Mesodermal cell (in vitro differentiated cells): ENCODE measurements around the gene MOB3A.

Experiments used
- H3K27ac ChIP-seq: 2 replicates; pipeline ENCODE4 v1.7.0; 2013; ENCODE audit warnings: mild to moderate bottlenecking, low read depth, low read length, moderate library complexity; ENCODE audit not compliant: severe bottlenecking
- H3K36me3 ChIP-seq: 2 replicates; pipeline ENCODE4 v1.7.1; 2013; ENCODE audit warnings: mild to moderate bottlenecking, low read length, moderate library complexity; ENCODE audit not compliant: control insufficient read depth, insufficient read depth
- H3K4me1 ChIP-seq: one replicate; pipeline ENCODE4 v1.7.1; 2013; ENCODE audit warnings: mild to moderate bottlenecking, low read length; ENCODE audit not compliant: insufficient read depth, control insufficient read depth, poor library complexity, severe bottlenecking
- H3K4me3 ChIP-seq: 2 replicates; pipeline ENCODE4 v1.7.0; 2013; ENCODE audit warnings: low read length, control low read depth, mild to moderate bottlenecking; ENCODE audit not compliant: insufficient read depth, poor library complexity, severe bottlenecking; ENCODE audit errors: extremely low read depth
- H3K9me3 ChIP-seq: 2 replicates; pipeline ENCODE4 v1.7.1; 2013; ENCODE audit warnings: mild to moderate bottlenecking, low read length, moderate library complexity; ENCODE audit not compliant: control insufficient read depth
- WGBS, 2 experiments: methylation state at CpG; one replicate each; pipeline ENCODE4 v1.1.5; 2013; ENCODE audit warnings: missing lambda C conversion rate in 2 of 2; ENCODE audit not compliant: insufficient coverage in 2 of 2; 5-methylcytosine and 5-hydroxymethylcytosine counted together

MOB3A gene

DNA sequence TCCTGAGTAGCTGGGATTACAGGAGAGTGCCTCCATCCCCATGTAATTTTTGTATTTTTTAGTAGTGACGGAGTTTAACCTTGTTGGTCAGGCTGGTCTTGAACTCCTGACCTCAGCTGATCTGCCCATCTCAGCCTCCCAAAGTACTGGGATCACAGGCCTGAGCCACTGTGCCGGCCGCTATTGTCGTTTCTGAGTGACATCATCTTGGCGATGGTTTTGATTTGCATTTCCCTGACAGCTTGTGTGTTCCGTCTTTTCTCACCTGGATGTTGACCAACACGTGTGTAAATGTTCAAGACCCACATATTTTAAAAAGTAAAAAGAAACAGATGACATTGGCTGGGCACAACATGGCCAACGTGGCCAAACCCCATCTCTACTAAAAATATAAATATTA, 32.3 kb downstream of the MOB3A start:
- Histone ChIP-seq H3K4me3 (no peak overlapping the region), H3K9me3 (no peaks in the 10 kb centered on the region), H3K36me3 (no peaks in the 10 kb centered on the region), H3K4me1 (peaks cover 25% of the 10 kb centered on the region), H3K27ac (no peak overlapping the region)
- 95 to 97% methylated on average over 6 of the region's 8 CpGs for WGBS, 2 experiments

DNA sequence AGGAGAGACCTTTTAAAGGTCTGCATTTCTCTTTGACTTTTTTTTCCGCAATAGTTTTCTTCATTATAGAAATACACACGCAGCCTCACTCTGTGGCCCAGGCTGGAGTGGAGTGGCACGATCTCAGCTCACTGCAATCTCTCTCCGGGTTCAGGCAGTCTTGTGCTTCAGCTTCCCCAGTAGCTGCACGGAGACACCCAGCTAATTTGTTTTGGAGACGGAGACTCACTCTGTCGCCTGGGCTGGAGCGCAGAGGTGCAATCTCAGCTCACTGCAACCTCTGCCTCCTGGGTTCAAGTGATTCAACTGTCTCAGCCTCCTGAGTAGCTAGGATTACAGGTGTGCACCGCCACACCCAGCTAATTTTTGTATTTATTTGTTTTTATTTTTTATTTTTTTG, 33.4 kb downstream of the MOB3A start:
- H3K36me3 ChIP-seq: no peaks in the 10 kb centered on the region
- 90 to 93% methylated on average over 8 of the region's 9 CpGs for whole genome bisulfite sequencing, 2 experiments
- H3K4me1 ChIP-seq: peaks cover 36% of the 10 kb centered on the region
- no peaks in the 10 kb centered on the region for H3K9me3 ChIP-seq
- H3K27ac ChIP-seq: no peak overlapping the region
- H3K4me3 ChIP-seq: no peak overlapping the region

DNA sequence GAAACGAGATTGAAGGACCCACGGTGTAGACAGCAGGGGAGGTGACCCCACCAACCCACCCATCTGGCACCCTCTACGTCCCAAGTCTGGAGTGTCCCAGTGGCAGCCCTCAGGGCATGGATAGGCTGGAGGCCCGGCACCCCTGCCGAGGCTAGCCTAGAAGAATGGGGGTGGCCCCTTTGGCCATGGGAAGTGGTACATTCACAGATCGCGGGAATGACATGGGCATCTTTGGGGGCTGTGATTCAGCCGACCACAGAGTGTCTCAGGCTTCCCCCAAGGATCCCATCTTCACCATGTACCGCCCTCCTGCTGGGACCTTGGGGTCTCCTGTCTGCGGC, 33.8 kb downstream of the MOB3A start:
- peak overlapping the region; percentile 60 for H3K4me3 ChIP-seq
- no peaks in the 10 kb centered on the region for H3K9me3 ChIP-seq
- no peak overlapping the region for H3K27ac ChIP-seq
- peaks cover 38% of the 10 kb centered on the region for H3K4me1 ChIP-seq
- whole genome bisulfite sequencing, 2 experiments: 80 to 93% methylated on average over 9 to 10 of the region's 10 CpGs
- no peaks in the 10 kb centered on the region for H3K36me3 ChIP-seq

DNA sequence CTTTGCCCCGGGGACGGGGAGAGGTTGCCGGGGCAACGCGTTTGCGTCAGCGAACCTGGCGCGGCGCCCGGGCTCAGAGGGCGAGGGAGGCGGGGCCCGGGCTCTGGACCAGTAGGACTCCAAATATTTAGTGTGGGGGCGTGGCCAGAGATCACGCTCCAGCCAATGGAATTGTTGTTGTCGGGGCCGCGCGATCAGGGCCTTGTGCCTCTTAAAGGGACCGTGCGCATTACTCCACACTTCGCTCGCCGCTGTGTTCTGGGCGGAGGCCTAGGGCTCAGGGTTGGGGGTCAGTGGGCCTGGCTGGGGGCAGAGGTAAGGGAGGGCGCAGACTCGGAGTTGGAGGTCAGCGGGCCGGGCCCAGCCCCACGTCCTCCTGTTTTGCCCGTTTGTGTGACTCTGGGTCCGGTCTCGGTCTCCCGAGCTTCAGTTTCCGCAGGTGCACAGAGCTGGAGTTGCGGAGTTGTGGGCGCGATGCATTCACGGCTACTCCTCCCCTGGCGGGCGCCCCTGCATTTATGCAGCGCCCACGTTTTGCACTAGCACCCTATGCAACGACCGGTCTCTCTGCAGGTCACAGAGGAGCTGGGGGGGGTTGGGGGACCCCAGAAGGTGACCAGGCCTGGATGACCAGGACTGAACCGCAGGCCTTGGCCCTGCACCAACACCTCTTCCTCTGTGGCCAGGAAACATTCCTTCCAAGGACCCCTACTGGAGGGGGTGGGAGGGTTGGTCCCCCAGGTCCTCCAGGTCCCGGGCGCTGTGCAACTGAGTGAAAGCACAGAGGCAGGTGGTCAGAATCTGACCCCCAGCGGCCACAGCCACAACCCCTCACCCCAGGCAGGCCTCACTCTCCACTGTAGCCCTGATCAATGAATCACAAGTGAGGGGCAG, 34.4 kb downstream of the MOB3A start:
- H3K9me3 ChIP-seq: no peaks in the 10 kb centered on the region
- WGBS, 2 experiments: 7% methylated on average over 38 to 46 of the region's 50 CpGs
- no peaks in the 10 kb centered on the region for H3K36me3 ChIP-seq
- H3K4me3 ChIP-seq: peak overlapping the region; percentile 60
- peaks cover 38% of the 10 kb centered on the region for H3K4me1 ChIP-seq
- peak overlapping the region; percentile 97 for H3K27ac ChIP-seq

DNA sequence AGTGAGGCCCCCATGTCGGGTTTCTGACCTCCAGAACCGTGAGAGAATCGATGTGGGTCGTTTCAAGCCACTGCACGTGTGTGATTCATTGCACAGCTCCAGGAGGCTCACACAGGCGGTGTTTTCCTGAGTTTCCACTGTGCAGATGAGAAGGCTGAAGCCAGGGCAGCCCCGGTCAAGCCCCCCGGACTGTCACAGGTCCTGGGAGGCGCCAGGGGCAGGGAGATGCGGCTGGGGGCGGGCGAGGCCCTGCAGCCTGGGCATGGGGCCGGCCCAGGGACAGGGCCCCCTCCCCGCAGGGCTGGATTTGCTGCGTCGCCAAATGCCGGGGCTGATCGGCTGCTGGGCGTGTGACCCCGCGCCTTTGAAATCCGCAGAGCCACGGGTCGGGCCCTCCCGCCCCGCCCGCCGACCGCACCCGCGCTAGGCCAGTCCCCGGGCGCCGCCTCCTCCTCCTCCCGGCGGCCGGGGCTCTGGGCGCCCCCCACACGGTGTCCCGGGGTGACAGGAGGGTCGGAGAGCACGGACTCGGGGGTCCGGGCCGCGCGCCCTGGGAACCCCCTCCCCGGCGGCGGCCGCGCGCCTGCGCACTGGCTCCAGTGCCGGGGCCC, 35.1 kb downstream of the MOB3A start:
- WGBS, 2 experiments: 0 to 1% methylated on average over 34 to 45 of the region's 55 CpGs
- Histone ChIP-seq H3K4me3 (peak overlapping the region; percentile 60), H3K9me3 (no peaks in the 10 kb centered on the region), H3K36me3 (no peaks in the 10 kb centered on the region), H3K27ac (peak overlapping the region; percentile 97), H3K4me1 (peaks cover 42% of the 10 kb centered on the region)

DNA sequence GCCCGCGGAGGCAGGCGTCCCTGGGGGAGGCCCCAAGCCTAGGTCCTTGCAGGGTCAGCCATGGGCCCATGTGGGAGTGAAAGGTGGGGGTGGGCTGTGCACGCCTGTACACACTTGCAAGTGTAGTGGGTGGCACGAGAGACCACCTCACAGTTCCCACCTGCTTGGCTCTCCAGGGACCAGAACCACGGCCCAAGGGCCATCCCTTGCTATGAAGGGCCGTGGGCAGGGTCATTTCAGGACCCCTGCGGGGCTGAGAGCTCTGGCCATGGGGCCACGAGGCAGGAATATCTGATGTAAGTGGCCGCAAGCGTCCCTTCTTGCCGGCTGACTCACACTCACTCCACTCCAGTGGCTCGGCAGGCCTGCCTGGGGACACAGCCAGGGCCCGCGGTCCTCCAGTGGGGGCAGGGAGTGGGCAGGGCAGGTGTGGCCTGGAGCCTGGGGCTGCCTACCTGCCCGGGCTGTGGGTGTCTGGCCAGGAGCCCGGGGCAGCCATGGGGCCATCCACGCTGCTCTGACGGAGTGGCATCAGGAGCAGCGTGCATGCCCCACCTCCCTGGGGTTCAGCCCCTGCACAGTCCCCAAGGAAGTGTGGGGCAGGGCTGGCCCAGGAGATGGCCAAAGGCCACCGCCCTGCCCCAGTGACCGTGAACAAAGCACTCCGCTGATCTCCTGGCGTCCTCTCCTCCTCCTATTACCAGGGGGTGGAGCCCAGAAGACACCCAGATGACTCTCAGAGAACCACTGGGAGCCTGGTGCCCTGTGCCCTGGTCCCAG, 36.5 kb downstream of the MOB3A start:
- Histone ChIP-seq H3K4me3 (no peak overlapping the region), H3K4me1 (peaks cover 44% of the 10 kb centered on the region), H3K36me3 (no peaks in the 10 kb centered on the region), H3K27ac (peak overlapping the region; percentile 97), H3K9me3 (no peaks in the 10 kb centered on the region)
- 69 to 70% methylated on average over 11 to 22 of the region's 24 CpGs for WGBS, 2 experiments

DNA sequence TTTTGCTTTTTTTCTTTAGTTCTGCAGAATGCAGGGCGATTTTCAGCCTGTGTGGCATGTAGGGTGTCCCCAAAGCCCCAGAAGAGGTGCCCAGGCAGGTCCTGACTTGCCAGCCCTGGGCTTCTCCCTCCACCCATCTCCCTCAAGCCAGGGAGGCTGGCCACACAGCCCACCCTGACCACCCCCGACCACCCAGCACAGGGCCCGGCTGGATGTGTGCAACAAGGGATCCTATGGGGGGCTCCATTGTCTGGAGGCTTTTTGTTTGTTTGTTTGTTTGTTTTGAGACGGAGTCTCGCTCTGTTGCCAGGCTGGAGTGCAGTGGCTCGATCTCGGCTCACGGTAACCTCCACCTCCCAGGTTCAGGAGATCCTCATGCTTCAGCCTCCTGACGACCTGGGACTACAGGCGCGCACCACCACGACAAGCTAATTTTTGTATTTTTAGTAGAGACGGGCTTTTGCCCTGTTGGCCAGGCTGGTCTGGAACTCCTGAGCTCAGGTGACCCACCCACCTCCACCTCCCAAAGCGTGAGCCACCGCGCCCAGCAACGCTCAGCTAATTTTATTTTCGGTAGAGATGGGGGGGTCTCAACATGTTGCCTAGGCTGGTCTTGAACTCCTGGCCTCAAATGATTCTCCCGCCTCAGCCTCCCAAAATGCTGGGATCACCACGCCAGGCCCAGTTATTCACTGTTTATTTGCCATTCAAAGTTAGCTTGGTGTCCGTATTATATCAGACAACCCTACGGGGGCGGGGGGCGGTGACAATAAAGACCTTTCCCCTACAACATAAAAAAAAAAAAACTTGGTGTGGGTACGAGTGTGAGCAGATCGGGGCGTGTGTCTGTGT, 37.3 kb downstream of the MOB3A start:
- 95% methylated on average over 17 to 18 of the region's 27 CpGs for WGBS, 2 experiments
- H3K4me1 ChIP-seq: peaks cover 44% of the 10 kb centered on the region
- H3K9me3 ChIP-seq: no peaks in the 10 kb centered on the region
- no peaks in the 10 kb centered on the region for H3K36me3 ChIP-seq
- peak overlapping the region; percentile 97 for H3K27ac ChIP-seq
- H3K4me3 ChIP-seq: no peak overlapping the region

DNA sequence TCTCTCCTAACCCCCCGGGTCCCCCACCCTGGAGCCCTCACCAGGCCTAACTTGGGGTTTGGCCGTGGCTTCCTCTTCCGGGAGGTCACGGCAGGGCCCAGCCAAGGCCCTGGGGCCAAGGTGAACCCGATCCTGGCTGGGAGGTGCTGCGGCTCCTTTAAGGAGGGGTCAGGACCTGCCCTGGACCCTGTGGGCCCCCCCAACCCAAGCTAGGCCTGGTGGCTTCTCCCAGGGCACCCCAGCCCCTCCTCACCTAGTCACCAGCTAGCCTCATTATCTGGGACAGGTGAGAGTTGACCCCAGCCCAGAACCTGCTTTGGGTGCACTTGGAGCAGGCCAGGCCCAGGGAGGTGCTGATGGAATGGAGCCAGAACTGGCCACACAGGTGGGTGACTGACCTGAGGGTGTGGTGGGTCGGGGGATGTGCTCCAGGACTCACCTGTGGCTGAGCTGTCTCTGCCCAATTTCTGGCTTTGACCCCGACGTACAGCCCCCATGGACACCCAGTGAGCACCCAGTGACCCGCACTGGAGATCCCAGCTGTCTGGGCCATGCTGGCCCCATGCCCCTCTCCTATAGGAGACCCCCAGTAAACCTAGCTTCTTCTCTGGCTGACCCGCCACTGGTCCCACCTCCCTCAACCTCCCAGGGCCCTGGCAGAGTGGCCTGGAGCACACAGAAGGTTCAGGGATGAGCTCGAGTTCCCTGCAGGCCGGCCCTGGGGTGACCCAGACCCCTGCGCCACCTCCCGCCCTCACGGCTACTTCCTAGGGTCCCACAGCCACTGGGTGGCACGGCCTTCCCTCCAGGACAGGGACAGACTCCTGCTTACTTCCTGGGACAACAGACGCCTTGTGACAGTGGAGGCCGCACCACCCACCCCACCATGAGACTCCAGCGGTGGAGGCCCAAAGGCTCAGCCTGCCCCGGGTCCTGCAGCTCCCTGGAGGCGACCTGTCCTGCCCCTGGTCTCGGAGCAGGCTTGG, 38.3 kb downstream of the MOB3A start:
- 93% methylated on average over 22 to 23 of the region's 23 CpGs for WGBS, 2 experiments

DNA sequence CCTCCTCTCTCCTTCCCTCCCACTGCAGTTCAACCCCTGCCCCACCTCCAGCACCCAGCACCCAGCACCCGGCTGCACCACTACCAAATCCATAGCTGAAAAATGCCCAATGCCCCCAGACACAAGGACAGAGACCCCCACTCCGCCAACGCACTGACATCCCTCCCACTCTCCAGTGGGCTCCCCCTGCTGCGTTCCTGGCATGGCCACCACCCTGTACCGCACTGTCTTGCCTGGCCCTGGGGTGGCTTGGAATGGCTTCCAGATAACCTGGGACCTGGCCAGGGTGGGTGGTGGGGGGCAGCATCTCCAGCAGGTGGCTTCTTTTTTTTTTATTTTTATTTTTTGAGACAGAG, 39.3 kb downstream of the MOB3A start:
- WGBS, 2 experiments: 76 to 100% methylated on average over 1 to 3 of the region's 5 CpGs
- Histone ChIP-seq H3K27ac (no peak overlapping the region), H3K4me3 (no peak overlapping the region), H3K36me3 (no peaks in the 10 kb centered on the region), H3K4me1 (peaks cover 40% of the 10 kb centered on the region), H3K9me3 (no peaks in the 10 kb centered on the region)

More for the DNA sequence above, 38.3 kb downstream of the MOB3A start:
- Histone ChIP-seq H3K4me1 (peaks cover 44% of the 10 kb centered on the region), H3K9me3 (no peaks in the 10 kb centered on the region), H3K4me3 (no peak overlapping the region), H3K27ac (peak overlapping the region; percentile 97), H3K36me3 (no peaks in the 10 kb centered on the region)
